HG03039 (cell line): ENCODE measurements around the gene DIO1.
"Not testable (repeated sequence)": the region's sequence is repeated elsewhere in the genome, so short reads cannot be mapped to it uniquely, and the experiment has no call there.

Source experiments
- ATAC-seq: cut with Tn5 transposase; IDR thresholded peaks from one replicate; pipeline ENCODE4 v1.9.1; 2021; ENCODE audit warnings: mild to moderate bottlenecking, moderate library complexity; ENCODE audit not compliant: unreplicated experiment

DIO1 gene

DNA sequence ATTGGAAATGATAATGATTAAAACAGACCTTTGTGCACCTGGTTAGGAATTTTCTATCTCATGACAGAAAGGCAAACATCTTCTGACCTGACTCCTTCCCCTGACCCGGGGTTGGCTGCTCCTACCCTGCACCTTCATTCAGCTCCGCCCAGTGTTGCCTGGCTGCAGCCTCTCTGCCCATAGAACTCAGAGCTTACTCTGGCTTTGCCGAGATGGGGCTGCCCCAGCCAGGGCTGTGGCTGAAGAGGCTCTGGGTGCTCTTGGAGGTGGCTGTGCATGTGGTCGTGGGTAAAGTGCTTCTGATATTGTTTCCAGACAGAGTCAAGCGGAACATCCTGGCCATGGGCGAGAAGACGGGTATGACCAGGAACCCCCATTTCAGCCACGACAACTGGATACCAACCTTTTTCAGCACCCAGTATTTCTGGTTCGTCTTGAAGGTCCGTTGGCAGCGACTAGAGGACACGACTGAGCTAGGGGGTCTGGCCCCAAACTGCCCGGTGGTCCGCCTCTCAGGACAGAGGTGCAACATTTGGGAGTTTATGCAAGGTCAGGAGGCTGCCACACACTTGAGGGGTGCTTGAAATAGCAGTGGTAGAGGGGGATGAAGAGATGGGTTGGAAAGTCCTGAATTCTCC, at the start of gene DIO1:
DIO1 (plus strand) TSS at position 189 of the 638 bp plus-strand sequence; CDS start at position 213, 24 bp downstream.
- ATAC-seq, result no peak

DNA sequence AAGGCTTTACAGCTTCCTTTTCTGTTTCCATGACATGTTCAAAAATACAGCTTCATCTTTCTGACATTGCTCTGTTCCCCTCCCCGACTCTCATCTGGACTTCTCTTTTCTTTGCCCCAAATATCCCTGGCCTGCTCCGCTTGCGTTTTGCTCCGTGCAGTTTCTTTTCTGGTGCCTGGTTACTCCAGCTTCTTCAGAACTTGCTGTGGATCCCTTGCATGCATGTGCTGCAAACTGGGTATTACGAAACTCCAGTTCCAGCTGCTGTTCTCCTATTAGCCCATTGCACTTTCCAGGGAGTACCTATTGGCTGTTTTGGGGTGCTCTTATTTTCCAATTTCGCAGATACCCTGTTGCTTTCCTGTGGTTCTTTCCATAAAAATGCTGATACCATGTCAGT, 46.0 kb upstream of the DIO1 start:
- ATAC-seq, result no peak

DNA sequence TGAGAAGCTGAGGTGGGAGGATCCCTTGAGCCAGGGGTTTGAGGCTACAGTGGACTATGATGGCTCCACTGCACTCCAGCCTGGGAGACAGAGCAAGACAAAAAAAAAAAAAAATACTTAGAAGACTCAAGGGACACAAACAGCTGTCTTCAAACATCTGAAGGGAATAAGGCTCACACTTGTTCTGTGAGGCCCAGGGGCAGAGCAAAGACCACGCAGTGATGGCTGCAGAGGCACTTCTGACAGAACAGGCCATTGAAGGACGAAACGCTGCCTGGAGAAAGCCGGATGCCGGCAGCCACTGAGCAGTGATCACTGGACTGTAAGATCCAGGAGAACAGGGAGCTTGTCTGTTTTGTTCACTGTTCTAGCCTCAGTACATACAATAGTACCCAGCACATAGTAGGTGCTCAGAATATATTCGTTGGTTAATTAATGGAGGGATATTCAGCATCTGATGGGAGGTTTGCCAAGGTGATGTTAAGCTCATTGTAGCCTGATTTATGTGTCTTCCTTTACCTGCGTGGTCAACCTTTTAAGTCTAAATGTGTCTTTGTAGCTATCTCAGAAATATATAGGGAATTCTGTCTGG, 43.8 kb upstream of the DIO1 start:
- no peak for ATAC-seq

DNA sequence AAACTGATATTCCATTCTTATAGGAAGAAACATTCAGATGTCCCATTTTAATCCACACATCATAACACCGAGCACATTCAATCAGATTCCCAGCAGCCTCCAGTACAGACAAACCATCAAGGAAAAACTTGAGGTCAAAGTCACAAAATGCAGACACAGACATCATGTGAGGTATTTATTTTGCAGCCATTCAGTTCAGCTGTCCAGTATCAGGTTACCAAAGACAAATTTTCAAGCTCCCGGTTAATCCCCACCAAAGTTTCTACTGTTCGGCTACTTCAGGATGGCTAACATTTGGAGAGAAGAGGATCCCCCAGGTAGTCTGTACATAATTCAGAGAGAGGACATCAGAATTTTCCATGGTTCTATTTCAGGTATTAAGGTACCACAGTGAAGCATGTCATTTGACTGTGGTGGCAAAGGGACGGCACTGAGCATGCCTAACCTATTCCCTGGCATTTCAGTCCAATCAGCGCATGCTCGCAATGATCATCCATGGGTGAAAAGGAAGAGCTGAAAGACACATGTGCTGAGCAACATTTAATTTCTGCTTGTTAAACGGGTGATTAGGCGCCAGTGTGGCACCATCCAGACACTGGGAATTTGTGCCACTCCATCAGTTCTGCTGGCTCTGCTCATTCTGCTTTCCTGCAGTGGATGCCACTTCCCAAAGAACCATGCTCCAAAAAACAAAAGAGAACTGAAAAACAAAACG, 42.3 kb upstream of the DIO1 start:
- no peak for ATAC-seq

DNA sequence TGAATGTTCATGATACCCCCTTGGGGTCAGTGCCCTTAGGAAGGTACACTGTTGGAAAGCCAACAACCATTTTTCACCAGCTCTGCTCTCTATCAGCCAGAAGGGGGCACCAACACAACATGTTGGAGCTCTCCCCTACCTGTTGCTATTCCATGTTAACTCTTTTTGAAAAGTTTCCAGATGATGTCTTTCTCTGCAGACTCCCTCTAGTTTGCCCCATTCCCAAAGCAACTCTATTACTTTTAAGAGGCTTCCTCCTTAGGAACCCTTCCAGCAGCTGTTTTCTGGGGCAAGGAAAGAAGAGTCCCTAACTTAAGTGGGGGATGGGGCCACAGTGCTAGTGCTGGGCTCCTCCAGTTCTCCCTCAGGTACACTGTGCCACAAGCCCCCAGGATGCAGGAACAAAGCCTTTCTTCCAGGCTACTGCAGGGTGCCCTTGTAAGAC, 33.0 kb upstream of the DIO1 start:
- ATAC-seq, result no peak

DNA sequence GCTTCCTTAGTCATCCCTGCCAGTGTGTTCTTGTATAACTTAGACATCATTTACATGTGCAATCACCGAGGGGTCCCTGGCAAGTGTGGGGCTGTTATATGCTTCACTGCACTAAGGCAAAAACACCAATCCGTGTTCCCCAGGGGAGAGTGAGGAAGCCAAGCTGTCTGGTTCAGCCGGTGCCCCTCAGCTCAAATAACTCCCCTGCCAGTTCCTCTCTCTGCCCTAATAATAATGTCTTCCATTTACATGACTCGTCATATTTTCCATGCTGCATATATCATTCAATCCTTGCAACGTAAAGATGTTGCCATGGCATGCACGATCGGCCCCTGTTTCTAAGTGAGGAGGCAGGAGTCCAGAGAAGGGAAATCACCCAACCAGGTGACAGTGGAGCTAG, 31.5 kb upstream of the DIO1 start:
- no peak for ATAC-seq

DNA sequence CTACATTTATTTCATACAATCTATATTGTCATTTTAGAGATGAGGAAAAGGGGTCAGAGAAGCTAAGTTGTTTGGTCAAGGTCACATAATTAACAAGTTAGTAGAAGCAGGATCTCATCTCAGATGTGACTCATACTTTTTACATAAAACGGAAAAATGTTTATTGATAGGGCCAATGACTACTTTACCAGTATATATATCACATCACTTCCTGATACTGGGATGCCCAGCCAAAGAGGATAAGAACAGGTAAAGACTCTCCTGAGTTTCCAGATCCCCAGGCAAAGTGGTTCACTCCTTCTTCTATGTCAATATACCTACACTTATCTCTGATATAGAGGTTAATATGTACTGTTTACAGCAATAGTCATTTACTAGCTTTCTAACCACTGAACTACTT, 25.4 kb upstream of the DIO1 start:
- ATAC-seq, result no peak

DNA sequence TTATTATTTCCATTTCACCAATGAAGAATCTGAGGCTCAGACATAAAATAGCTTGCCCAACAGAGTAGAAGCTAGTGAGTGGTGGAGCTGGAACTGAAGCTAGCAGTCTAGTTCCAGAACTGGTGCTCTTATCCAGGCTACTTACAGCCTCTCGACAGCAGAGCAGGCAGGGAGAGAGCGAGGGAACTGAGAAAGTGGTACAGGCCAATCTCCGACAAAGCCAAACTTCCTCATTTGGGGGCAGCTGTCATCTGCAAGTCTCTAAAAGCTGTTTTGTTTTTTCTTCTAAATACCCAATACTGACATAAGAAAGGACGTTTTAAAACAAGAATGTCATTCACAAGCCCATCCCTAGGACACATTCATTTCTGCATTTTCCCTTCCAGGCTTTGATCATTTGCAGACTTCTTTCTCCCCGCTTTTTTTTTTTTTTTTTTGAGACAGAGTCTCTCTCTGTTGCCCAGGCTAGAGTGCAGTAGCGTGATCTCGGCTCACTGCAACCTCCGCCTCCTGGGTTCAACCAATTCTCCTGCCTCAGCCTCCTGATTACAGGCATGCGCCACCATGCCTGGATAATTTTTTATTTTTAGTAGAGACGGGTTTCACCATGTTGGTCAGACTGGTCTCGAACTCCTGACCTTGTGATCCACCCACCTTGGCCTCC, 24.4 kb upstream of the DIO1 start:
- no peak for ATAC-seq

DNA sequence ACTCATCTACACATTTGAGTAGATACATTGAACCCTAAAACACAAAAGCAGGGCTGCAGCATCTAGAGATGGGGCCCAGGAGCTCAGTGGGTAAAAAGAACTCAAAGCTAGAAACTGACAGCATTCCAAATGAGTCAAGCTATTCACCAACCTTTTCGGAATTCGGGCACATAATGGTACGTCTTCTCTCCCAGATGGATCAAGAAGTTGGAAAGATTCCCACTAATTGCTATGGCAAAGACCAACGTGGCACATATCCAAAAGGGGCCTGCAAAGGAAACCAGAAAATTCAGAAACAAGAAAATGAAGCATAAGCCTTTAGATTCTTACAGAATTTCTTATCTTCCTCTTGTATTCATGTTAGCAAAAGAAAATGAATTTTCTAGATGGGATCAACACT, 22.8 kb upstream of the DIO1 start:
- no peak for ATAC-seq

DNA sequence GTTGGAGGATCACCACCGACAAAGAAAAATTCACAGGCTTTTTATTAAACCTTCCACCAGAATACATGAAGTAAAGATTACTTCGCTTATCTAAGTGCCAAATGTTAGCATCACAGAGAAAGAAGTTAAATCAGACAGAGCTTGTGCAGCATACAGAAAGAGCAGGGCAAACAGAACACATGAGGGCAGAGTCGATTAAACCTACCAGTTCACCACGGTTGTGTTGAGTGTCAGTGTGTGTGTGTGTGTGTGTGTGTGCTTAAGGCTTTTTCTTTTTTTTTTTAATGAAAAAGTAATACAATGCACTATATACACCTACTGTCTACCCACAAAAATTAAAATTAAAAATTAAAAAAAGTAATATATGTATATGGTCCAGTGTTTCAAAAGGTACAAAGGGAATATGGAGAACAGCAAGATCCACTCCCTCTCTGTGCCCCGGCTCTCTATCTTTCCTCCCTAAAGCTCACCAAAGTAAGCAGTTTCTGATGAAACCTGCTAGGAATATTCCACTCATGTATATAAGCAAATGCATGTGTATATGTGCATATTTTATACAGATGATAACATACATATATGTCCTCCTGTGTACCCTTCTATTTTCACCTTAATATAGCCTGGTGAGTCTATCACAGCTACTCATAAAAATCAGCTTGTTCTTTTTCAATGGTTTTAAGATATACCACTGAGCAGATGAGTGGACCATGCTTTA, 22.1 kb upstream of the DIO1 start:
- no peak for ATAC-seq

DNA sequence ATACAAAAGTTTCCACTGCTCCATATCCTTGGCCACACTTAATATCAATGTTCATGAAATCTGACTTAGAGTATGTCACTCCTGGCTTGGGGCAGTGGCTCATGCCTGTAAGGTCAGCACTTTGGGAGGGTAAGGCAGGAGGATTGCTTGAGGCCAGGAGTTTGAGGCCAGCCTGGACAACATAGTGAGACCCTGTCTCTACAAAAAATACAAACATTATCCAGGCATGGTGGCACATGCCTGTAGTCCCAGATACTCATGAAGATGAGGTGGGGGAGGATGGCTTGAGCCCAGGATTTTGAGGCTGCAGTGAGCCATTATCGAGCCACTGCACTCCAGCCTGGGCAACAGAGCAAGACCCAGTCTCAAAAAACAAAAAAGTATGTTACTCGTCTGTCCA, 18.8 kb upstream of the DIO1 start:
- ATAC-seq, result not testable (repeated sequence)

DNA sequence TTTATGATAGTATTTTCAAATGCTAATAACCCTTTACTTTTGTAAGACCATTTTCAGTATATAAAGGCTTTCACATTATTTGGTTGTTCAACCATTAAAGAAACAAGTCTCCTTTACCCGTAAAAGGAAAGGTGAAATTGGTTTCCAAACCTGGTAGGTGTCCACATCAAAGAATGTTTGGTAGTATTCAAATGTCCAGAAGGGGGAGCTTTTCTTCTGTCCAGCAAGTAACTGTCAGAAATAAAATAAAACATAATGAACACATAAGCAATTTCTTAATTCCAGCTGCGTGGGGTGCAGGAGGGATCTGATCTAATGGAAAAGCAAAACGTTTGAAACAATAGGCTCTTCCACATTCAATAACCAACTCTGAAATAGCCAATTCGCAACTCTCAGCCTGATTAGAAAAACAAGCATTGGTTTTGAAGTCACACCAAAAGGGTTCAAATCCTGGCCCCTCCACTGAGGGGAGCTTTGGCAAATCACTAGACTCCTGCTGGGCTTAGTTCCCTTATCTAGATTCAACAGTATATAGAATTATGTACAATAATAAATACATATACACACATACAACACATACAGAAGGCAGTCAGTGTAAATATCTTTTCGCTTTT, 15.4 kb upstream of the DIO1 start:
- ATAC-seq, result no peak

DNA sequence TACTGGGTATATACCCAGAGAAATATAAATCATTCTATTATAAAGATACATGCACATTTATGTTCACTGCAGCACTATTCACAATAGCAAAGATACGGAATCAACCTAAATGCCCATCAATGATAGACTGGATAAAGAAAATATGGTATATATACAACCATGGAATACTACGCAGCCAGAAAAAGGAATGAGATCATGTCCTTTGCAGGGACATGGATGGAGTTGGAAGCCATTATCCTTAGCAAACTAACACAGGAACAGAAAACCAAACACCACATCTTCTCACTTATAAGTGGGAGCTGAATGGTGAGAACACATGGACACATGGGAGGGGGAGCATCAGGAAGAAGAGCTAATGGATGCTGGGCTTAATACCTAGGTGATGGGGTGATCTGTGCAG, 12.1 kb upstream of the DIO1 start:
- ATAC-seq, result not testable (repeated sequence)

DNA sequence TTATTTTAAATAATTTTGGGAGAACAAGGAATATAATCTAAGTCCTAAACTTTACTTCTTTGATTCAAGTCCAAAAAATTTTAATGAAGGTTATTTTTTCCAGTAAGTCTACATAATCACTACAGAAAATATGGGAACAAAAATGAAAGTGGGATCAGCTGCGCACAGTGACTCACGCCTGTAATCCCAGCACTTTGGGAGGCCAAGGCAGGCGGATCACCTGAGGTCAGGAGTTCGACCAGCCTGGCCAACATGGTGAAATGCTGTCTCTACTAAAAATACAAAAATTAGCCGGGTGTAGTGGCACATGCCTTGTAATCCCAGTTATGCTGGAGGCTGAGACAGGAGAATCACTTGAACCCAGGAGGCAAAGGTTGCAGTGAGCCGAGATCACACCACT, 10.4 kb upstream of the DIO1 start:
- not testable (repeated sequence) for ATAC-seq

DNA sequence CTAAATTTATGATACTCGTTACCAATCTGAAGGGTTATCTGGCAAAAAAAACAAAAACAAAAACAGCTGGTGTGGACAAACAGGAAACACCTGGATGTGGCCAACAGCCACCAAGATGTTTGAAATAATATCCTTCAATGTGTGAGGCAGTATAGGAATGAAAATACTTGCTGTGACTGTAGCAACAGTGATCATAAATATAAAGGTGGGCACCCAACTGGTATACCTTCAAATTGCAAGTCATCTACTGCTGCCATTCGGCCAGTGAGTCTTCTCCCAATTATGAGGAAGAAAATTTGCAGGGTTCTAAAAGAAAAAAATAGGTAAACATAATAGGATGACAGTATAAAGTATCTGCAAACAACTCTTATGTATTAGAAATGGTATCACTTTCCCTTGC, 5.3 kb upstream of the DIO1 start:
- ATAC-seq, result no peak

DNA sequence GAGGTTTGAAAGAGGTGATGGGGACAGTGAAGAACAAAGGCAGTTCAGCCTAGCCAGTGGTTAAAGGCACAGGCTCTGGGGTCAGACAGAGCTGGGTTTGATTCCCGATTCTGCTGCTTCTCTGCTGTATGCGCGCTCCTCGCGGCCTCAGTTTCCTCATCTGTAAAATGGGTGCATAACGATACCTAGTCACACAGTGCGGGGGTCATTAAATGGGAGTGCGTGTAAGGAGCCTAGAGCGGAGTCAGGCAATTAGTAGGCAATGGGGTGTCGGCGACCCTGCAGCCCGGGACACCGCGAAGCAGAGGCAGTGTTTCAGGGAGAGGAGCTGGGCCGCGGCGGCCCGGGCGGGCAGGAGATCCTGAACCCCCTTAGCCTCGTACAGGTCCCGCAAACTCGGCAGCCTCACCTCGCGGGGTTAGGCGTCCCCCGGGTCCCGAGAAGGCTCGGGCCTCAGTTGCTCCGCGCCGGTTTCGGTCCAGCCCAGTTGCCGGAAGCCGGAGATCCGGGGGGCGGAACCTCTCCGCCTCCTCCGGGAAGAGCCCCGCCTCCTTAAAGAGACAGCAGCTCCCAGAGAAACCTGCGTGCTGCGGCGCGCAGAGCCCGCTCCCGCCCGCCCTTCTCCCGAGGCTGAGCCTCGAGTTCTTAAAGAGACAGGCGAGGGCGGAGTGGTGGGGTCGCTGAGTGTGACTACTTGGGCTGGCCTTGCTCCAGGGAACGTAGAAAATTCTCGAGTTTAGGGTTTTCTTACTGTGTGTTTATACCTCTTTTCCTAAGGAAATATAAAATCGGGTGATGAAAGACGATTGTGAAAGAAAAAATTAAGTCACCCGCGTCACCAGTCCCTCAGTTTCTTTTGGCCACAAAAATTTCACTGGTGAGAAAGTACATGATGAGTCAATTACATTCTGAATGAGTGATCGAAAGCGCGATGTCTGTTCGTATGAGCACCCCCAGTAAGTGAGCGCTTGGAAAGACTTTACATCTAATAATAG, 4.4 kb upstream of the DIO1 start, which contains the start of gene YIPF1:
YIPF1 (minus strand) TSS at position 494 of the 995 bp plus-strand sequence. CDS start 860 bp downstream, outside the sequence.
- ATAC-seq, result peak; percentile 91

DNA sequence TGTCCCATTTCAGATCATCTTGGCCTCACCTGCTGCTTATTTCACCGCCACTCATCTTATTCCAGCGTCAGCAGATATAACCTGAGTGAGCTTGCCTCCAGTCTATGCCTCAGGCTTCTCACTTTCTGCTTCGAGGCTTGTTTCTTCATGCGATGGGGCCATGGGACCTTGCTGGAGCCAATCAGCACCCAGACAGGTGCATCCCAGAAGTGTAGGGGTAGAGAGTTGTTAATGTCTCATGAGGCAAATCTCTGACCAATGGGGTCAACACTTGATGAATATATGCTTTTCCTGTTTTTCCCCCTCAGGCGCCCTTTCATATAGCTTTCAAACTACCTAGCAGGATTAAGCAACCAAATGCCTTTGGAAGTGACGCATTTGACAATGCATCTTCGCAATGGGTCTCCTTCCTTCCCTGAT, 3.5 kb upstream of the DIO1 start:
- ATAC-seq, result no peak

DNA sequence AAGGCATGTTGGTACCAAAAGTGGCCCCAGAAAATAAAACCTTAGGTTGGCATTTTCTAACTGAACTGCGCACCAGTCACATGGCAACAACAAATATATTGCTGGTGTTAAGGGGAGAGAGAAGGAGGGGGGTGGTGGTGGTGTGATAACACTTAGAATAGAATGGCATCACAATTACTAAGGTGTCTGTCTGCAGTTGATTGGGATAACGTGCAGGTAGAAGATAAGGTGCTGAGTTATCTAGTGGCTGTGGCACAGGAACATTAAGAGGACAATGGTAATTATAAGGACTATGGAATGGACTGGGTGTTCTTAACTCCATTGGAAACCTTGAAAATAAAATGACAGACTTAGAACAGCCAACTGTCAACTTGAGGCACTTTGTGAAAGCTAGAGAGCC, 3.0 kb upstream of the DIO1 start:
- no peak for ATAC-seq

DNA sequence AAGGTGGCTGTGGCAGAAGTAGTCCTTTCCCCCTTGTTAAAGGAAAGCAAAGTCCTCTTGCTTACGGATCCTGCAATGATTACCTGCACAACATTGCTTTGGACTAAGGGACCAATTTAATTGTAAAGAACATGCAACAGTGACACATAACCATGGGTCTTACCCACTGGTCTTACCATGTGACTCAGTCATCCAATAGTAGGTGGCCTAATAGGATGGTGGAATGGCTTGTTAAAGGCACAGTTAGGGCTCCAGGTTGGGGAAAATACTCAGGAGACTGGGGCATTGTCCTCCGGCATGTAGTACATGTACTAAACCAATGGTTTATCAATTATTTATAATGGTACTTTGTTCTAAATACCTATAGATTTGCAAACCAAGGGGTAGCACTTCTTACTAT, 2.3 kb upstream of the DIO1 start:
- ATAC-seq, result no peak
